ENCODE data around the gene OMP.

DNA sequence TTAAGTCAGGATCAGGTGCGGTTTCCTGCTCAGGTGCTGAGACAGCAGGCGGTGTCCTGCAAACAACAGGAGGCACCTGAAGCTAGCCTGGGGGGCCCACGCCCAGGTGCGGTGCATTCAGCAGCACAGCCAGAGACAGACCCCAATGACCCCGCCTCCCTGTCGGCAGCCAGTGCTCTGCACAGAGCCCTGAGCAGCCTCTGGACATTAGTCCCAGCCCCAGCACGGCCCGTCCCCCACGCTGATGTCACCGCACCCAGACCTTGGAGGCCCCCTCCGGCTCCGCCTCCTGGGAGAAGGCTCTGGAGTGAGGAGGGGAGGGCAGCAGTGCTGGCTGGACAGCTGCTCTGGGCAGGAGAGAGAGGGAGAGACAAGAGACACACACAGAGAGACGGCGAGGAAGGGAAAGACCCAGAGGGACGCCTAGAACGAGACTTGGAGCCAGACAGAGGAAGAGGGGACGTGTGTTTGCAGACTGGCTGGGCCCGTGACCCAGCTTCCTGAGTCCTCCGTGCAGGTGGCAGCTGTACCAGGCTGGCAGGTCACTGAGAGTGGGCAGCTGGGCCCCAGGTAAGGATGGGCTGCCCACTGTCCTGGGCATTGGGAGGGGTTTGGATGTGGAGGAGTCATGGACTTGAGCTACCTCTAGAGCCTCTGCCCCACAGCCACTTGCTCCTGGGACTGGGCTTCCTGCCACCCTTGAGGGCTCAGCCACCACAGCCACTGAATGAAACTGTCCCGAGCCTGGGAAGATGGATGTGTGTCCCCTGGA is 25.5 kb downstream of the OMP start, which contains the start of gene MYO7A:
- TF ChIP-seq, protein P1, sequence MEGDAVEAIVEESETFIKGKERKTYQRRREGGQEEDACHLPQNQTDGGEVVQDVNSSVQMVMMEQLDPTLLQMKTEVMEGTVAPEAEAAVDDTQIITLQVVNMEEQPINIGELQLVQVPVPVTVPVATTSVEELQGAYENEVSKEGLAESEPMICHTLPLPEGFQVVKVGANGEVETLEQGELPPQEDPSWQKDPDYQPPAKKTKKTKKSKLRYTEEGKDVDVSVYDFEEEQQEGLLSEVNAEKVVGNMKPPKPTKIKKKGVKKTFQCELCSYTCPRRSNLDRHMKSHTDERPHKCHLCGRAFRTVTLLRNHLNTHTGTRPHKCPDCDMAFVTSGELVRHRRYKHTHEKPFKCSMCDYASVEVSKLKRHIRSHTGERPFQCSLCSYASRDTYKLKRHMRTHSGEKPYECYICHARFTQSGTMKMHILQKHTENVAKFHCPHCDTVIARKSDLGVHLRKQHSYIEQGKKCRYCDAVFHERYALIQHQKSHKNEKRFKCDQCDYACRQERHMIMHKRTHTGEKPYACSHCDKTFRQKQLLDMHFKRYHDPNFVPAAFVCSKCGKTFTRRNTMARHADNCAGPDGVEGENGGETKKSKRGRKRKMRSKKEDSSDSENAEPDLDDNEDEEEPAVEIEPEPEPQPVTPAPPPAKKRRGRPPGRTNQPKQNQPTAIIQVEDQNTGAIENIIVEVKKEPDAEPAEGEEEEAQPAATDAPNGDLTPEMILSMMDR (IDR thresholded peaks at IDR 0.05), result peak in 1 of 7 experiments; percentile 11
- TF ChIP-seq POLR2A (IDR thresholded peaks at IDR 0.05), result peak; percentile 60 to 74 (median 67)

Data from body of pancreas (tissue), 4 donors.